GM06990 (cell line): ENCODE measurements around the gene GALNT12.
A peak's percentile ranks its signal among the peaks of the same experiment; 100 is the strongest.

Experiments used
- DNase-seq: peaks from one replicate; pipeline ENCODE4 v3.0.0-alpha.2; 2011; ENCODE audit not compliant: insufficient read length; ENCODE audit errors: extremely low read depth
- H3K27me3 ChIP-seq: replicated peaks from 2 replicates; pipeline ENCODE4 v1.6.0; 2011; ENCODE audit warnings: low read length; ENCODE audit not compliant: control insufficient read depth, insufficient read depth
- H3K36me3 ChIP-seq: 2 replicates; pipeline ENCODE4 v1.5.1; 2011; ENCODE audit warnings: low read length; ENCODE audit not compliant: control insufficient read depth, insufficient read depth
- H3K4me3 ChIP-seq: replicated peaks from 2 replicates; pipeline ENCODE4 v1.5.1; 2011; ENCODE audit warnings: low read depth, mild to moderate bottlenecking, control low read depth, low read length
- TF ChIP-seq, protein P1 (sequence below): IDR thresholded peaks from 2 replicates; pipeline ENCODE4 v1.5.1; 2011; ENCODE audit warnings: low read length, control low read depth, mild to moderate bottlenecking, inconsistent platforms; ENCODE audit not compliant: insufficient read depth, poor library complexity, severe bottlenecking

GALNT12 gene, protein sequence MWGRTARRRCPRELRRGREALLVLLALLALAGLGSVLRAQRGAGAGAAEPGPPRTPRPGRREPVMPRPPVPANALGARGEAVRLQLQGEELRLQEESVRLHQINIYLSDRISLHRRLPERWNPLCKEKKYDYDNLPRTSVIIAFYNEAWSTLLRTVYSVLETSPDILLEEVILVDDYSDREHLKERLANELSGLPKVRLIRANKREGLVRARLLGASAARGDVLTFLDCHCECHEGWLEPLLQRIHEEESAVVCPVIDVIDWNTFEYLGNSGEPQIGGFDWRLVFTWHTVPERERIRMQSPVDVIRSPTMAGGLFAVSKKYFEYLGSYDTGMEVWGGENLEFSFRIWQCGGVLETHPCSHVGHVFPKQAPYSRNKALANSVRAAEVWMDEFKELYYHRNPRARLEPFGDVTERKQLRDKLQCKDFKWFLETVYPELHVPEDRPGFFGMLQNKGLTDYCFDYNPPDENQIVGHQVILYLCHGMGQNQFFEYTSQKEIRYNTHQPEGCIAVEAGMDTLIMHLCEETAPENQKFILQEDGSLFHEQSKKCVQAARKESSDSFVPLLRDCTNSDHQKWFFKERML

DNA sequence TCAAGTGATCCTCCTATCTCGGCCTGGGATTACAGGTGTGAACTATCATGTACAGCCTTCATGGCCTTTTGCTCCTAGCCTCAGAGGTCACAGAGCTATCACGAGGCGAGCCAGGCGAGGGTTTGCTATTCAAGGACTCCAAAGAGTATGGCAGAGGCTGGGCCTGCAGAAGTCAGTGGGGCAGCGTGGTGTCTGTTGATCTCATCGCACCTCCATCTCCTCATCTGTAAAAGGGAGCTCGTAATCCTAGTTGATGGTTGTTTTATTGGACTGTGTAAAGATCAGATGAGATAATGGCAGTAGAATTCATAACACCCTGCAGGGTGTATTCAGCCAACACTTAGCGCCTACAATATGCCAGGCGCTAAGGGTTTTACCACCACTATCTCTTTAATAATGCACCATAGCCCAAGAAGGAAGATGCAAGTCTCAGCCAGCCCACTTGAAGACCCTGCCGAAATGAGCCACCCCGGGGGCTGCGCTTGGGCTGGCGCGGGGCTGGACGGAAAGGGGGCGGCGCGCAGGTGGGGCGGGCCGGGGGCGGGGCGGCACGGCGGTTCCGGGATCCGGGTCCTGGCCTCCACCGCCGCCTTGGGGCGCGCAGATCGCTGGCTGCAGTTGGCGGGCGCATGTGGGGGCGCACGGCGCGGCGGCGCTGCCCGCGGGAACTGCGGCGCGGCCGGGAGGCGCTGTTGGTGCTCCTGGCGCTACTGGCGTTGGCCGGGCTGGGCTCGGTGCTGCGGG is at the start of gene GALNT12:
Gene GALNT12 (plus strand): TSS at position 601 of the 744 bp plus-strand sequence. CDS start 29 bp downstream, at position 630.
- peak; percentile 53 for DNase-seq
- TF ChIP-seq, protein P1, sequence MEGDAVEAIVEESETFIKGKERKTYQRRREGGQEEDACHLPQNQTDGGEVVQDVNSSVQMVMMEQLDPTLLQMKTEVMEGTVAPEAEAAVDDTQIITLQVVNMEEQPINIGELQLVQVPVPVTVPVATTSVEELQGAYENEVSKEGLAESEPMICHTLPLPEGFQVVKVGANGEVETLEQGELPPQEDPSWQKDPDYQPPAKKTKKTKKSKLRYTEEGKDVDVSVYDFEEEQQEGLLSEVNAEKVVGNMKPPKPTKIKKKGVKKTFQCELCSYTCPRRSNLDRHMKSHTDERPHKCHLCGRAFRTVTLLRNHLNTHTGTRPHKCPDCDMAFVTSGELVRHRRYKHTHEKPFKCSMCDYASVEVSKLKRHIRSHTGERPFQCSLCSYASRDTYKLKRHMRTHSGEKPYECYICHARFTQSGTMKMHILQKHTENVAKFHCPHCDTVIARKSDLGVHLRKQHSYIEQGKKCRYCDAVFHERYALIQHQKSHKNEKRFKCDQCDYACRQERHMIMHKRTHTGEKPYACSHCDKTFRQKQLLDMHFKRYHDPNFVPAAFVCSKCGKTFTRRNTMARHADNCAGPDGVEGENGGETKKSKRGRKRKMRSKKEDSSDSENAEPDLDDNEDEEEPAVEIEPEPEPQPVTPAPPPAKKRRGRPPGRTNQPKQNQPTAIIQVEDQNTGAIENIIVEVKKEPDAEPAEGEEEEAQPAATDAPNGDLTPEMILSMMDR = no peak
- H3K27me3 ChIP-seq = no peaks in the 10 kb centered on the region; the same call in none of the 2 replicates

DNA sequence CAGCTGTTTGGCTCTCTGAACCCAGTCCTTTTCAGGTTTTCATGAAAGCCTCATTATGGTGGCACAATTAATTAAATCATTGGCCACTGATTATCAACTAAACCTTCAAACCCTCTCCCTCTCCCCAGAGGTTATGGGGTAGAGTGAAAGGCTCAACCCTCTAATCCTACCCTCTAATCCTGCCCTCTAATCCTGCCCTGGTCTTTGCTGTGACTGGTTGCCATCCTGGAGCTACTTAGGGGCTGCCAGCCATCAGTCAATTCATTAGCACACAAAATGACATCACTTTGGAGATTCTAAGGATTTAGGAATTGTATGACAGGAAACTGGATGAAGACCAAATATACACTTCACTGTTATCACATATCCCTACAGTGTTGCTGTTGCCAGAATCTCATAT is 47.2 kb upstream of the GALNT12 start:
- Histone ChIP-seq H3K4me3 (no peak overlapping the region), H3K27me3 (no peaks in the 10 kb centered on the region), H3K36me3 (no peaks in the 10 kb centered on the region)
- no peak for DNase-seq
- TF ChIP-seq, protein P1 = no peak

More for the DNA sequence above, at the start of gene GALNT12:
- peak within 1 kb of the TSS; percentile 63 for H3K4me3 ChIP-seq
- no peaks in the 10 kb centered on the region for H3K36me3 ChIP-seq

- DNase-seq = no peak
Measured at GRCh38 chr9:98763986-98764745, 43.3 kb upstream of the GALNT12 start.

GRCh38 chr9:98765256-98765655 is 42.2 kb upstream of the GALNT12 start:
- no peaks in the 10 kb centered on the region for H3K27me3 ChIP-seq
- TF ChIP-seq, protein P1 = no peak
- H3K36me3 ChIP-seq = peaks cover 1% of the 10 kb centered on the region; the same call in 1 of the 2 replicates
- no peak for DNase-seq
- no peak overlapping the region for H3K4me3 ChIP-seq

More at GRCh38 chr9:98763986-98764745, 43.3 kb upstream of the GALNT12 start:
- H3K36me3 ChIP-seq = peaks cover 1% of the 10 kb centered on the region; the same call in 1 of the 2 replicates
- TF ChIP-seq, protein P1 = no peak
- no peak overlapping the region for H3K4me3 ChIP-seq
- no peaks in the 10 kb centered on the region for H3K27me3 ChIP-seq

DNA sequence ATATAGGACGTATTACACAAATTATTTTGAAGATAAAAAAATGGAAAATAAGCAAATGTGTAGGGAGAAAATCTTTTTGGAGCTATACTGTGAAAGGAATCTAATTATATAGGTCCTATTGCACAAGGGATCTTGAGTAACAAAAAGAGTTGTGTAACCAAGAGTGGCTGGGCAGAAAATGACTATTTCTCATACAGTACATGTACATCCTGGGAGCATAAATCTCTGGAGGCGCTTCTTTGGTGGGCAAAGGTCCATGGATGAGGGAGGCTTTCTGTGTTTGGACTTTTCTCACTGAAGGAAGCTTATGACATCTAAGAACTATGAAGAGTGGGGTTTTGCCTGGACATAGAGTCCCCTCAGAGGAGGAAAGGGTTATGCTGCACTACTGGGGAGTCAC is 40.9 kb upstream of the GALNT12 start:
- TF ChIP-seq, protein P1 = no peak
- Histone ChIP-seq H3K27me3 (no peaks in the 10 kb centered on the region), H3K4me3 (no peak overlapping the region), H3K36me3 (peaks cover 1% of the 10 kb centered on the region; the same call in 1 of the 2 replicates)
- DNase-seq = no peak
